ENCODE data around the gene ST6GALNAC6.
A peak's percentile ranks its signal among the peaks of the same experiment; 100 is the strongest.

The ST6GALNAC6 gene

GRCh38 chr9:127926906-127927200 lies 27.4 kb upstream of the ST6GALNAC6 start:
- Histone ChIP-seq H3K4me3 (ENCODE audit: low read depth, low read length) (no peak overlapping the region), H3K27me3 (ENCODE audit: insufficient read depth, low read depth, severe bottlenecking) (peaks cover under 1% of the 10 kb centered on the region), H3K36me3 (no peaks in the 10 kb centered on the region), H3K27ac (no peak overlapping the region), H3K9me3 (ENCODE audit: severe bottlenecking) (no peaks in the 10 kb centered on the region)
- TF ChIP-seq CTCF (IDR thresholded peaks at IDR 0.05; ENCODE audit: low read depth, low read length) = no peak
- DNase-seq = no peak

DNA sequence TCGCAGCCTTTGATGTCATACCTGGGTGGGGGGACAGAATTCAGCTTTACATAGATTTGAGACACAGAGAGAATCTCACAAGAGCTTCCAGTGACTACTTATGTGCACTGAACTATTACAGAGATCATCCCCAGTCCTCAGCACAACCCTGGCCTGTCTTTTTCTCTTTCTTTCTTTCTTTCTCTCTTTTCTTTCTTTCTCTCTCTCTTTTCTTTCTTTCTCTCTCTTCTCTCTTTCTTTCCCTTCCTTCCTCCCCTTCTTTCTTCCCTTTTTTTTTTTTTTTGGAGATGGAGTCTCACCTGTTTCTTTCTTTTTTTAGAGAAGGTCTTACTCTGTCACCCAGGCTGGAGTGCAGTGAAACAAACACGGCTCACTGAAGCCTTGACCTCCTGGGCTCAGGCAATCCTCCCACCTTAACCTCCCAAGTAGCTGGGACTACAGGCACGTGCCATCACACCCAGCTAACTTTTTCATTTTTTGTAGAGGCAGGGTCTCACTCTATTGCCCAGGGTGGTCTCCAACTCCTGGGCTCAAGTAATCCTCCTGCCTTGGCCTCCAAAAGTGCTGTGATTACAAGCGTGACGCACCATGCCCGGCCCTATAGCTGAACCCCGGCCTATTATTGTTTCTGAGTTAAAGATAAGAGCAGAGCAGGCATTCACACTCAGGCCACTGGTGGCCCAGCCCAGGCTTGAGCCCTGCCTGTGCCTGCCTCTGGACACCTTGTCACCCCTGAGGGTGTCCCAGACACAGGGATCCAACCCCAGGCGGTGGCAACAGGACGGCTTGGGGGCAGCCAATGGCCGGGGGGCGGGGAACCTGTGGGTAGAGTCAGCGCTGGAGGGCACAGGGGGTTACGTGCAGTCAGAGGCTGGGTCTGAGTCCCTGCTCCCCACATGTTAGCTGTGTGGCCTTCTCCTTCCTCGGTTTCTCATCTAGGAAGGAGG lies 26.8 kb upstream of the ST6GALNAC6 start:
- no peak overlapping the region for H3K27ac ChIP-seq
- no peak for TF ChIP-seq CTCF (IDR thresholded peaks at IDR 0.05; ENCODE audit: low read depth, low read length)
- H3K9me3 ChIP-seq (ENCODE audit: severe bottlenecking) = no peaks in the 10 kb centered on the region
- H3K36me3 ChIP-seq = no peaks in the 10 kb centered on the region
- H3K27me3 ChIP-seq (ENCODE audit: insufficient read depth, low read depth, severe bottlenecking) = peaks cover 3% of the 10 kb centered on the region
- no peak for DNase-seq
- H3K4me3 ChIP-seq (ENCODE audit: low read depth, low read length) = no peak overlapping the region

GRCh38 chr9:127924736-127925444 lies 25.5 kb upstream of the ST6GALNAC6 start:
- Histone ChIP-seq H3K36me3 (no peaks in the 10 kb centered on the region), H3K27me3 (ENCODE audit: insufficient read depth, low read depth, severe bottlenecking) (peaks cover 3% of the 10 kb centered on the region), H3K27ac (no peak overlapping the region), H3K4me3 (ENCODE audit: low read depth, low read length) (no peak overlapping the region), H3K9me3 (ENCODE audit: severe bottlenecking) (no peaks in the 10 kb centered on the region)
- 0 out of 2 replicates have a peak, but pooled peaks have one; percentile 2 for TF ChIP-seq CTCF (IDR thresholded peaks at IDR 0.05; ENCODE audit: low read depth, low read length)
- no peak for DNase-seq

DNA sequence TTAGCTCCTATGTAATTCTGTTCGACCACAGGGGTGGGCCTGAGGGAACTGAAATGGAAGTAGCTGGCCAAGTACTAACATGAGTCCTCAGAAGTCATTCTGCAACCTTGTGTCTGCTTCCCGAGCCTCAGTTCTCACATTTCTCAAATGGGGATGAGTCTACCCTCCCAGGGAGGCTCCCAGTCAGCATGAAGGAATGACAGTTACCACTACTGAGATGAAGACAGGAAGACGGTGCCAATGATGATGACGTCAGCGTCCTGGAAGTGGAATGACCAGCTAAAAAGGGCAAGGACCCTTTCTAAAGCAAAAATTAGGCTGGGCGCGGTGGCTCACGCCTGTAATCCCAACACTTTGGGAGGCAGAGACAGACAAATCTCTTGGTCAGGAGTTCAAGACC lies 24.4 kb upstream of the ST6GALNAC6 start:
- Histone ChIP-seq H3K9me3 (ENCODE audit: severe bottlenecking) (no peaks in the 10 kb centered on the region), H3K27me3 (ENCODE audit: insufficient read depth, low read depth, severe bottlenecking) (peaks cover 3% of the 10 kb centered on the region), H3K36me3 (no peaks in the 10 kb centered on the region), H3K4me3 (ENCODE audit: low read depth, low read length) (no peak overlapping the region), H3K27ac (no peak overlapping the region)
- DNase-seq = no peak
- no peak for TF ChIP-seq CTCF (IDR thresholded peaks at IDR 0.05; ENCODE audit: low read depth, low read length)

DNA sequence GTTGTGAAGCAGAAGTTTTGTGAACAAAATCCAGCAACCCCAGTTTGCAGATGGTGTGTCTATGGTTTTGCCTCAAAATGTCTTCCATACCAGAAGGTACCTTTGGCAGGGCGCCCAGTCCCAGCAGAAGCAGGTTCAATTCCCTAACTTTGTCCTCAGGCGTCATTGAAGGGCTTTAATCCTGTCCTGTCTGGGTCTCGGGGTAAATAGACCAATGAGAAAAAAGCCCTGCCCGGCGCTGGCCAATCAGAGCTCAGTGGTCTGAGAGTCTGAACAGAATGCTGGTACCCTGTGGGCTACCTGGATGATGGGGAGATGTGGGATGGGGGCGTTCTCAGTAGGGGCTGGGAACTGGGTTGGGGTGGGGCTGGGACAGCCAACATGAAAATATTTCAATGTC lies 23.6 kb upstream of the ST6GALNAC6 start:
- H3K36me3 ChIP-seq = no peaks in the 10 kb centered on the region
- no peak for TF ChIP-seq CTCF (IDR thresholded peaks at IDR 0.05; ENCODE audit: low read depth, low read length)
- H3K27me3 ChIP-seq (ENCODE audit: insufficient read depth, low read depth, severe bottlenecking) = peaks cover 3% of the 10 kb centered on the region
- H3K4me3 ChIP-seq (ENCODE audit: low read depth, low read length) = no peak overlapping the region
- peak; percentile 62 for DNase-seq
- no peak overlapping the region for H3K27ac ChIP-seq
- H3K9me3 ChIP-seq (ENCODE audit: severe bottlenecking) = no peaks in the 10 kb centered on the region
